ENCODE data around the gene HEXIM2.

Gene HEXIM2

DNA sequence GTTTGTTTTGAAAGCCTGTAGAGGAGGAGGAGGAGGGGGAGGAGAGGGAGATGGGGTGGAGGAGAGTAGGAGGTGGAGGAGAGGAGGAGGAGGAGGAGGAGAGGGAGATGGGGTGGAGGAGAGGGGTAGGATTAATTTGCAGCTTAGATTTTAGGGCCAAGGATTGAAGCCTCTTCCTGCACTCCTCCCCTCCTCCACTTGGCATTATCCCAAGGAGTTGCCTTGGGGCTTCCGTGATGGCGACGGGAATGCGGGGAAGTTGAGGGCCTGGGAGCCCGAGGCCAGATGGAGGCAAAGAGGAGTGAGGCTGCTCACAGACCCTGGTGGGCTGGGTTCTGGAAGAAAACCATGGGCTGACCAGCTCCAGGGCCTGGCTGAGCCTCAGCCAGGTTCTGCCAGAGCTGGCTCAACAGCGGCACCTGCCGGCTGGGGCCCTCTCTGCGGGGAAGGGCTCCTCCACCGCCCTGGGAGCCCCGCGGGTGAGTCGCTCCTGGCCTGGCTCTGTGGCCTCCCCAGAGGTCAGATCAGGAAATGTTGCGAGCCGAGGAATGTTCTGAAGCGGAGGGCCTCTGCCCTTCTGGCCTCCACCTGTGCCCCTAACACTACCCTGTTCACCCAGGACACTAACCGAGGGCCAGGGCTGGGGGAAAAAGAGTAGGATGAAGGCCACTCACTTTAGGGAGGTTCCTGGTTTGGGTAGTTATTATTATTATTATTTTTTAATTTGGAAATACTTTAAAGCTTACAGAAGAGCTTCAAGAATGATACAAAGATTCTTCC is 36.1 kb downstream of the HEXIM2 start (continued):
- TF ChIP-seq ZNF660 (tag by site-specific recombination; IDR thresholded peaks at IDR 0.05) (peak; percentile 70; the same call in 1 of the 2 replicates), ZBTB20 (tag by site-specific recombination; IDR thresholded peaks at IDR 0.05) (peak; percentile 36; the same call in 1 of the 2 replicates), ZNF623 (tag by site-specific recombination; IDR thresholded peaks at IDR 0.05) (no peak), ZNF521 (tag by site-specific recombination; IDR thresholded peaks at IDR 0.05) (no peak), ZFP3 (tag by site-specific recombination; IDR thresholded peaks at IDR 0.05; ENCODE audit: low read depth) (peak; percentile 46; the same call in 1 of the 2 replicates), ZNF843 (tag by site-specific recombination; IDR thresholded peaks at IDR 0.05) (peak; percentile 26; the same call in 1 of the 2 replicates), ZNF624 (tag by site-specific recombination; IDR thresholded peaks at IDR 0.05) (no peak), SP3 (tag by site-specific recombination; IDR thresholded peaks at IDR 0.05) (peak; percentile 58), ZBTB17 (tag by site-specific recombination; IDR thresholded peaks at IDR 0.05) (peak; percentile 83; the same call in 1 of the 2 replicates), ZNF292 (tag by site-specific recombination; IDR thresholded peaks at IDR 0.05; ENCODE audit: borderline replicate concordance, low read depth) (no peak), ZNF530 (tag by site-specific recombination; IDR thresholded peaks at IDR 0.05; ENCODE audit: low read depth) (no peak), ZFP37 (tag by site-specific recombination; IDR thresholded peaks at IDR 0.05) (peak; percentile 83; the same call in 1 of the 2 replicates), ZNF394 (tag by site-specific recombination; IDR thresholded peaks at IDR 0.05; ENCODE audit: borderline replicate concordance) (0 out of 2 replicates have a peak, but pooled peaks have one; percentile 29), ZNF777 (tag by site-specific recombination; IDR thresholded peaks at IDR 0.05; ENCODE audit: borderline replicate concordance) (no peak), ZNF335 (tag by site-specific recombination; conservative IDR thresholded peaks at IDR 0.05) (peak; percentile 86), ZNF621 (tag by site-specific recombination; IDR thresholded peaks at IDR 0.05) (no peak), ZNF629 (tag by site-specific recombination; IDR thresholded peaks at IDR 0.05) (peak; percentile 52), ZNF23 (tag by site-specific recombination; IDR thresholded peaks at IDR 0.05; ENCODE audit: borderline replicate concordance) (no peak), REPIN1 (tag by site-specific recombination; IDR thresholded peaks at IDR 0.05; ENCODE audit: low read depth) (peak; percentile 51; the same call in 1 of the 2 replicates), ZBTB48 (tag by site-specific recombination; IDR thresholded peaks at IDR 0.05) (peak; percentile 37; the same call in 1 of the 2 replicates)
- TF ChIP-seq, protein P1, sequence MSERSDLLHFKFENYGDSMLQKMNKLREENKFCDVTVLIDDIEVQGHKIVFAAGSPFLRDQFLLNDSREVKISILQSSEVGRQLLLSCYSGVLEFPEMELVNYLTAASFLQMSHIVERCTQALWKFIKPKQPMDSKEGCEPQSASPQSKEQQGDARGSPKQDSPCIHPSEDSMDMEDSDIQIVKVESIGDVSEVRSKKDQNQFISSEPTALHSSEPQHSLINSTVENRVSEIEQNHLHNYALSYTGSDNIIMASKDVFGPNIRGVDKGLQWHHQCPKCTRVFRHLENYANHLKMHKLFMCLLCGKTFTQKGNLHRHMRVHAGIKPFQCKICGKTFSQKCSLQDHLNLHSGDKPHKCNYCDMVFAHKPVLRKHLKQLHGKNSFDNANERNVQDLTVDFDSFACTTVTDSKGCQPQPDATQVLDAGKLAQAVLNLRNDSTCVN (tag by site-specific recombination; optimal IDR thresholded peaks at IDR 0.05), result peak; percentile 19
- TF ChIP-seq, protein P2, sequence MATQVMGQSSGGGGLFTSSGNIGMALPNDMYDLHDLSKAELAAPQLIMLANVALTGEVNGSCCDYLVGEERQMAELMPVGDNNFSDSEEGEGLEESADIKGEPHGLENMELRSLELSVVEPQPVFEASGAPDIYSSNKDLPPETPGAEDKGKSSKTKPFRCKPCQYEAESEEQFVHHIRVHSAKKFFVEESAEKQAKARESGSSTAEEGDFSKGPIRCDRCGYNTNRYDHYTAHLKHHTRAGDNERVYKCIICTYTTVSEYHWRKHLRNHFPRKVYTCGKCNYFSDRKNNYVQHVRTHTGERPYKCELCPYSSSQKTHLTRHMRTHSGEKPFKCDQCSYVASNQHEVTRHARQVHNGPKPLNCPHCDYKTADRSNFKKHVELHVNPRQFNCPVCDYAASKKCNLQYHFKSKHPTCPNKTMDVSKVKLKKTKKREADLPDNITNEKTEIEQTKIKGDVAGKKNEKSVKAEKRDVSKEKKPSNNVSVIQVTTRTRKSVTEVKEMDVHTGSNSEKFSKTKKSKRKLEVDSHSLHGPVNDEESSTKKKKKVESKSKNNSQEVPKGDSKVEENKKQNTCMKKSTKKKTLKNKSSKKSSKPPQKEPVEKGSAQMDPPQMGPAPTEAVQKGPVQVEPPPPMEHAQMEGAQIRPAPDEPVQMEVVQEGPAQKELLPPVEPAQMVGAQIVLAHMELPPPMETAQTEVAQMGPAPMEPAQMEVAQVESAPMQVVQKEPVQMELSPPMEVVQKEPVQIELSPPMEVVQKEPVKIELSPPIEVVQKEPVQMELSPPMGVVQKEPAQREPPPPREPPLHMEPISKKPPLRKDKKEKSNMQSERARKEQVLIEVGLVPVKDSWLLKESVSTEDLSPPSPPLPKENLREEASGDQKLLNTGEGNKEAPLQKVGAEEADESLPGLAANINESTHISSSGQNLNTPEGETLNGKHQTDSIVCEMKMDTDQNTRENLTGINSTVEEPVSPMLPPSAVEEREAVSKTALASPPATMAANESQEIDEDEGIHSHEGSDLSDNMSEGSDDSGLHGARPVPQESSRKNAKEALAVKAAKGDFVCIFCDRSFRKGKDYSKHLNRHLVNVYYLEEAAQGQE (tag by site-specific recombination; IDR thresholded peaks at IDR 0.05), result 0 out of 2 replicates have a peak, but pooled peaks have one; percentile 9
- TF ChIP-seq, protein P3, sequence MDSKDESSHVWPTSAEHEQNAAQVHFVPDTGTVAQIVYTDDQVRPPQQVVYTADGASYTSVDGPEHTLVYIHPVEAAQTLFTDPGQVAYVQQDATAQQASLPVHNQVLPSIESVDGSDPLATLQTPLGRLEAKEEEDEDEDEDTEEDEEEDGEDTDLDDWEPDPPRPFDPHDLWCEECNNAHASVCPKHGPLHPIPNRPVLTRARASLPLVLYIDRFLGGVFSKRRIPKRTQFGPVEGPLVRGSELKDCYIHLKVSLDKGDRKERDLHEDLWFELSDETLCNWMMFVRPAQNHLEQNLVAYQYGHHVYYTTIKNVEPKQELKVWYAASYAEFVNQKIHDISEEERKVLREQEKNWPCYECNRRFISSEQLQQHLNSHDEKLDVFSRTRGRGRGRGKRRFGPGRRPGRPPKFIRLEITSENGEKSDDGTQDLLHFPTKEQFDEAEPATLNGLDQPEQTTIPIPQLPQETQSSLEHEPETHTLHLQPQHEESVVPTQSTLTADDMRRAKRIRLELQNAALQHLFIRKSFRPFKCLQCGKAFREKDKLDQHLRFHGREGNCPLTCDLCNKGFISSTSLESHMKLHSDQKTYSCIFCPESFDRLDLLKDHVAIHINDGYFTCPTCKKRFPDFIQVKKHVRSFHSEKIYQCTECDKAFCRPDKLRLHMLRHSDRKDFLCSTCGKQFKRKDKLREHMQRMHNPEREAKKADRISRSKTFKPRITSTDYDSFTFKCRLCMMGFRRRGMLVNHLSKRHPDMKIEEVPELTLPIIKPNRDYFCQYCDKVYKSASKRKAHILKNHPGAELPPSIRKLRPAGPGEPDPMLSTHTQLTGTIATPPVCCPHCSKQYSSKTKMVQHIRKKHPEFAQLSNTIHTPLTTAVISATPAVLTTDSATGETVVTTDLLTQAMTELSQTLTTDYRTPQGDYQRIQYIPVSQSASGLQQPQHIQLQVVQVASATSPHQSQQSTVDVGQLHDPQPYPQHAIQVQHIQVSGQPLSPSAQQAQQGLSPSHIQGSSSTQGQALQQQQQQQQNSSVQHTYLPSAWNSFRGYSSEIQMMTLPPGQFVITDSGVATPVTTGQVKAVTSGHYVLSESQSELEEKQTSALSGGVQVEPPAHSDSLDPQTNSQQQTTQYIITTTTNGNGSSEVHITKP (tag by site-specific recombination; IDR thresholded peaks at IDR 0.05), result peak; percentile 26; the same call in 1 of the 2 replicates
- TF ChIP-seq, protein P4, sequence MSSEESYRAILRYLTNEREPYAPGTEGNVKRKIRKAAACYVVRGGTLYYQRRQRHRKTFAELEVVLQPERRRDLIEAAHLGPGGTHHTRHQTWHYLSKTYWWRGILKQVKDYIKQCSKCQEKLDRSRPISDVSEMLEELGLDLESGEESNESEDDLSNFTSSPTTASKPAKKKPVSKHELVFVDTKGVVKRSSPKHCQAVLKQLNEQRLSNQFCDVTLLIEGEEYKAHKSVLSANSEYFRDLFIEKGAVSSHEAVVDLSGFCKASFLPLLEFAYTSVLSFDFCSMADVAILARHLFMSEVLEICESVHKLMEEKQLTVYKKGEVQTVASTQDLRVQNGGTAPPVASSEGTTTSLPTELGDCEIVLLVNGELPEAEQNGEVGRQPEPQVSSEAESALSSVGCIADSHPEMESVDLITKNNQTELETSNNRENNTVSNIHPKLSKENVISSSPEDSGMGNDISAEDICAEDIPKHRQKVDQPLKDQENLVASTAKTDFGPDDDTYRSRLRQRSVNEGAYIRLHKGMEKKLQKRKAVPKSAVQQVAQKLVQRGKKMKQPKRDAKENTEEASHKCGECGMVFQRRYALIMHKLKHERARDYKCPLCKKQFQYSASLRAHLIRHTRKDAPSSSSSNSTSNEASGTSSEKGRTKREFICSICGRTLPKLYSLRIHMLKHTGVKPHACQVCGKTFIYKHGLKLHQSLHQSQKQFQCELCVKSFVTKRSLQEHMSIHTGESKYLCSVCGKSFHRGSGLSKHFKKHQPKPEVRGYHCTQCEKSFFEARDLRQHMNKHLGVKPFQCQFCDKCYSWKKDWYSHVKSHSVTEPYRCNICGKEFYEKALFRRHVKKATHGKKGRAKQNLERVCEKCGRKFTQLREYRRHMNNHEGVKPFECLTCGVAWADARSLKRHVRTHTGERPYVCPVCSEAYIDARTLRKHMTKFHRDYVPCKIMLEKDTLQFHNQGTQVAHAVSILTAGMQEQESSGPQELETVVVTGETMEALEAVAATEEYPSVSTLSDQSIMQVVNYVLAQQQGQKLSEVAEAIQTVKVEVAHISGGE (tag by site-specific recombination; conservative IDR thresholded peaks at IDR 0.05; ENCODE audit: low read depth), result no peak
- TF ChIP-seq, protein P5, sequence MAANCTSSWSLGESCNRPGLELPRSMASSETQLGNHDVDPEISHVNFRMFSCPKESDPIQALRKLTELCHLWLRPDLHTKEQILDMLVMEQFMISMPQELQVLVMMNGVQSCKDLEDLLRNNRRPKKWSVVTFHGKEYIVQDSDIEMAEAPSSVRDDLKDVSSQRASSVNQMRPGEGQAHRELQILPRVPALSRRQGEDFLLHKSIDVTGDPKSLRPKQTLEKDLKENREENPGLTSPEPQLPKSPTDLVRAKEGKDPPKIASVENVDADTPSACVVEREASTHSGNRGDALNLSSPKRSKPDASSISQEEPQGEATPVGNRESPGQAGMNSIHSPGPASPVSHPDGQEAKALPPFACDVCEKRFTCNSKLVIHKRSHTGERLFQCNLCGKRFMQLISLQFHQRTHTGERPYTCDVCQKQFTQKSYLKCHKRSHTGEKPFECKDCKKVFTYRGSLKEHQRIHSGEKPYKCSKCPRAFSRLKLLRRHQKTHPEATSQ (tag by site-specific recombination; IDR thresholded peaks at IDR 0.05), result no peak

Measured in HEK293 (cell line).